OCI-LY7 (cell line): Measurements from ENCODE around the gene PEX14. TPM values are rescaled to one million over a fixed set of nuclear protein-coding genes. Genes with fewer than 3 reads are reported as not detected.

Source experiments
- BruUV-seq: library from RNA; stranded (reverse); fragments of 400-500 nt; replicated peaks from 2 replicates; lab custom pipeline; 2021; lab: Mats Ljungman, UMichigan
- CTCF ChIA-PET: fragments of 300-600 bp; sonication (Branson Sonifier 250); formaldehyde crosslinking; loops from one replicate; lab custom pipeline; 2022; ENCODE audit warnings: antibody characterized with exemption; ENCODE audit not compliant: unreplicated experiment; lab: Charles Lee
- POLR2A ChIA-PET: fragments of 300-600 bp; sonication (Branson Sonifier 250); formaldehyde crosslinking; loops from one replicate; lab custom pipeline; 2022; ENCODE audit warnings: antibody characterized with exemption; lab: Charles Lee
- DNase-seq: peaks from one replicate; pipeline ENCODE4 v3.0.0-alpha.2; 2015; ENCODE audit warnings: low spot score
- H2AFZ ChIP-seq: fragments of 200-600 bp; sonication (generic), shearing (Covaris generic); 2 replicates; pipeline ENCODE4 v1.6.1; 2014; ENCODE audit warnings: mild to moderate bottlenecking, antibody characterized with exemption, low read length, moderate library complexity
- H3K27ac ChIP-seq: fragments of 200-600 bp; sonication (generic); 2 replicates; pipeline ENCODE4 v1.5.1; 2014; ENCODE audit warnings: mixed run types, low read depth, mild to moderate bottlenecking, moderate library complexity, low read length, inconsistent platforms; ENCODE audit not compliant: poor library complexity, severe bottlenecking
- H3K36me3 ChIP-seq: fragments of 200-600 bp; sonication (generic); 2 replicates; pipeline ENCODE4 v1.6.1; 2014; ENCODE audit warnings: mild to moderate bottlenecking, antibody characterized with exemption, low read length, moderate library complexity, mixed read lengths; ENCODE audit not compliant: insufficient read depth
- H3K4me1 ChIP-seq: fragments of 200-600 bp; sonication (generic); 2 replicates; pipeline ENCODE4 v1.5.1; 2014; ENCODE audit warnings: mild to moderate bottlenecking, low read length; ENCODE audit not compliant: insufficient read depth, poor library complexity, severe bottlenecking
- H3K4me2 ChIP-seq: fragments of 200-600 bp; sonication (generic); 2 replicates; pipeline ENCODE4 v1.6.1; 2014; ENCODE audit warnings: mild to moderate bottlenecking, low read length
- H3K4me3 ChIP-seq: fragments of 200-600 bp; sonication (generic); 2 replicates; pipeline ENCODE4 v1.5.1; 2014; ENCODE audit warnings: mild to moderate bottlenecking, low read depth, low read length; ENCODE audit not compliant: poor library complexity, severe bottlenecking
- H3K79me2 ChIP-seq: fragments of 200-600 bp; sonication (generic); 2 replicates; pipeline ENCODE4 v1.6.1; 2016; ENCODE audit warnings: low read depth, mild to moderate bottlenecking, low read length, moderate library complexity, mixed read lengths; ENCODE audit not compliant: insufficient read depth
- H3K9me2 ChIP-seq: fragments of 200-600 bp; sonication (generic); 2 replicates; pipeline ENCODE4 v1.6.1; 2016; ENCODE audit warnings: mild to moderate bottlenecking, low read length, mixed read lengths; ENCODE audit not compliant: insufficient read depth
- H3K9me3 ChIP-seq: fragments of 200-600 bp; sonication (generic); 2 replicates; pipeline ENCODE4 v1.6.1; 2014; ENCODE audit warnings: mild to moderate bottlenecking, mixed run types, low read length, mixed read lengths
- H4K20me1 ChIP-seq: fragments of 200-600 bp; sonication (generic); 2 replicates; pipeline ENCODE4 v1.6.1; 2014; ENCODE audit warnings: mild to moderate bottlenecking, antibody characterized with exemption, low read length, moderate library complexity, mixed read lengths; ENCODE audit not compliant: insufficient read depth
- EZH2phosphoT487 ChIP-seq: fragments of 200-600 bp; sonication (generic); IDR thresholded peaks from 2 replicates; pipeline ENCODE4 v1.6.1; 2018; ENCODE audit warnings: low read depth, borderline replicate concordance, mild to moderate bottlenecking, mixed run types, antibody characterized with exemption, low read length, moderate library complexity, mixed read lengths
- intact Hi-C: fragments of 100-400 bp; cut with micrococcal nuclease; formaldehyde crosslinking; loops from one replicate; pipeline ENCODE4 v1.10.0; 2022; ENCODE audit not compliant: unreplicated experiment
- total RNA-seq, 2 experiments: library from RNA; depleted of rRNA in 1 of 2; stranded (reverse); fragments of >200 nt in 1 of 2; shearing (Covaris generic) in 1 of 2; gene quantifications; 2 replicates each; pipeline ENCODE4 v1.2.3, GENCODE V29; 2014 to 2022
- TF ChIP-seq, protein P1 (sequence below): fragments of 200-600 bp; sonication (generic); conservative IDR thresholded peaks from 2 replicates; pipeline ENCODE4 v1.5.1; 2014; ENCODE audit warnings: mild to moderate bottlenecking, antibody characterized with exemption, low read length, moderate library complexity, mixed read lengths

The PEX14 gene
- total RNA-seq, 2 experiments from 2014 or later, result 14.6 to 24.3 TPM

- no peaks in the 10 kb centered on the region for H3K36me3 ChIP-seq
- no peak overlapping the region for H3K4me2 ChIP-seq
- no peaks in the 10 kb centered on the region for H3K9me3 ChIP-seq
- no peak overlapping the region for H3K27ac ChIP-seq
- TF ChIP-seq, protein P1, sequence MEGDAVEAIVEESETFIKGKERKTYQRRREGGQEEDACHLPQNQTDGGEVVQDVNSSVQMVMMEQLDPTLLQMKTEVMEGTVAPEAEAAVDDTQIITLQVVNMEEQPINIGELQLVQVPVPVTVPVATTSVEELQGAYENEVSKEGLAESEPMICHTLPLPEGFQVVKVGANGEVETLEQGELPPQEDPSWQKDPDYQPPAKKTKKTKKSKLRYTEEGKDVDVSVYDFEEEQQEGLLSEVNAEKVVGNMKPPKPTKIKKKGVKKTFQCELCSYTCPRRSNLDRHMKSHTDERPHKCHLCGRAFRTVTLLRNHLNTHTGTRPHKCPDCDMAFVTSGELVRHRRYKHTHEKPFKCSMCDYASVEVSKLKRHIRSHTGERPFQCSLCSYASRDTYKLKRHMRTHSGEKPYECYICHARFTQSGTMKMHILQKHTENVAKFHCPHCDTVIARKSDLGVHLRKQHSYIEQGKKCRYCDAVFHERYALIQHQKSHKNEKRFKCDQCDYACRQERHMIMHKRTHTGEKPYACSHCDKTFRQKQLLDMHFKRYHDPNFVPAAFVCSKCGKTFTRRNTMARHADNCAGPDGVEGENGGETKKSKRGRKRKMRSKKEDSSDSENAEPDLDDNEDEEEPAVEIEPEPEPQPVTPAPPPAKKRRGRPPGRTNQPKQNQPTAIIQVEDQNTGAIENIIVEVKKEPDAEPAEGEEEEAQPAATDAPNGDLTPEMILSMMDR, result no peak
- no peak for TF ChIP-seq EZH2phosphoT487
- no peak overlapping the region for H2AFZ ChIP-seq
- H3K4me3 ChIP-seq, result no peak overlapping the region
- POLR2A ChIA-PET, result interaction anchor here (0.6 kb wide), 1 partner anchor 963 kb away, joined by 3 read pairs; no protein-coding TSS in a partner anchor
- no peaks in the 10 kb centered on the region for H3K4me1 ChIP-seq
- H4K20me1 ChIP-seq, result no peaks in the 10 kb centered on the region
- no peaks in the 10 kb centered on the region for H3K9me2 ChIP-seq
- no peaks in the 10 kb centered on the region for H3K79me2 ChIP-seq
- CTCF ChIA-PET, result no interaction called here
- intact Hi-C loops, result no loop called here
- no peak for DNase-seq
- no TSS peak for BruUV-seq
Observed at GRCh38 chr1:10608690-10609089, 133.9 kb downstream of the PEX14 start.

- H2AFZ ChIP-seq, result no peak overlapping the region
- BruUV-seq, result no TSS peak
- TF ChIP-seq, protein P1, result no peak
- TF ChIP-seq EZH2phosphoT487, result no peak
- no peak overlapping the region for H3K4me3 ChIP-seq
- H3K9me3 ChIP-seq, result no peaks in the 10 kb centered on the region
- no peaks in the 10 kb centered on the region for H3K9me2 ChIP-seq
- H3K36me3 ChIP-seq, result no peaks in the 10 kb centered on the region
- H3K4me2 ChIP-seq, result no peak overlapping the region
- no peak overlapping the region for H3K27ac ChIP-seq
- intact Hi-C loops, result no loop called here
- no peaks in the 10 kb centered on the region for H3K79me2 ChIP-seq
- ChIA-PET POLR2A (no interaction called here), CTCF (no interaction called here)
- no peaks in the 10 kb centered on the region for H3K4me1 ChIP-seq
- DNase-seq, result no peak
- no peaks in the 10 kb centered on the region for H4K20me1 ChIP-seq
Observed at GRCh38 chr1:10610901-10611600, 136.3 kb downstream of the PEX14 start.
